NCI-H748 treated with DMSO at 0.1 percent for 48 hours (cell line): ENCODE data around the gene GADD45B.
"Not testable (repeated sequence)": the region's sequence is repeated elsewhere in the genome, so short reads cannot be mapped to it uniquely, and the experiment has no call there.

Experiments used
- DNase-seq: peaks from one replicate; lab custom pipeline; 2025; lab: John Stamatoyannopoulos, UW

Gene GADD45B

DNA sequence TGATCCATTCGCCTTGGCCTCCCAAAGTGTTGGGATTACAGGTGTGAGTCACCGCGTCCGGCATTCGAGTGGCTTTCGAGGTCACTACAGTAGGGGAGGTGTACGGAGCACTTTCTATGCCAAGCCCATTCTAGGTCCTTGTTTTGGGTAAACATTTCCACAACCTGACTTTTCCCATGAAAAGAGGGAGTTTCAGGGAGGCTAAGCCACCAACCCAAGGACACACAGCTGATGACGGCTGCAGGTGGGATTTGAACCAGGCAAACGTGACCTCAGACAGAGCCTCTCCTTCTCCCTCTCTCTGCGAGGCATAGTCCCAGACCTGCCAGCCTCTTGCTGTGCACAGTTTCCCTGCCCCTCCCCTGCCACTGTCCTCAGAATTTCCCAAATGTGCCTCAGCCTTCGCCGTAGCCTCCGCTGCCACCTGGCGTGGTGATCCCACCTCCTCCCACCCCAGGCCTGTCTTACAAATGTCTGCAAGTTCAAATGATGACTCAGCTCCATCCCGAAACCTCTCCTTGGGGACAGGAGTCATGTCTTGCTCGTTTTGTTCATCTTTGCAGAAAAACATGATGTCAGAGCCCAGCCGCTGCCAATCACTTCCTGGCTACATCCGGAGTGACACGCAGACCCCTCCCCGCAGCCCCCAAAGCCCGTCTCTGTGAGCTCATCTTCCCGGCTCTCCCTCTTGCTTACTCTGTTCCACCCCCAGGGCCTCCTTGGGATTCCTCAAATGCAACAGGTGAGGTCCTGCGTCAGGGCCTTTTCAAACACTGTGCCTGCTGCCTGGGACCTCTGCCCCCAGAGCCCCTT lies 6.6 kb upstream of the GADD45B start:
- DNase-seq: no peak

DNA sequence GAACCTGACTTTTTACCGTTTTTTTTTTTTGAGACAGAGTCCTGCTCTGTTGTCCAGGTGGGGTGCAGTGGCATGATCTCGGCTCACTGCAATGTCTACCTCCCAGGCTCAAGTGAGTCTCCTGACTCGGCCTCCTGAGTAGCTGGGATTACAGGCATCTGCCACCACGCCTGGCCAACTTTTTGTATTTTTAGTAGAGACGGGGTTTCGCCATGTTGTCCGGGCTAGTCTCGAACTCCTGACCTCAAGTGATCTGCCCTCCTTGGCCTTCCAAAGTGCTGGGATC lies 6.1 kb upstream of the GADD45B start:
- not testable (repeated sequence) for DNase-seq

DNA sequence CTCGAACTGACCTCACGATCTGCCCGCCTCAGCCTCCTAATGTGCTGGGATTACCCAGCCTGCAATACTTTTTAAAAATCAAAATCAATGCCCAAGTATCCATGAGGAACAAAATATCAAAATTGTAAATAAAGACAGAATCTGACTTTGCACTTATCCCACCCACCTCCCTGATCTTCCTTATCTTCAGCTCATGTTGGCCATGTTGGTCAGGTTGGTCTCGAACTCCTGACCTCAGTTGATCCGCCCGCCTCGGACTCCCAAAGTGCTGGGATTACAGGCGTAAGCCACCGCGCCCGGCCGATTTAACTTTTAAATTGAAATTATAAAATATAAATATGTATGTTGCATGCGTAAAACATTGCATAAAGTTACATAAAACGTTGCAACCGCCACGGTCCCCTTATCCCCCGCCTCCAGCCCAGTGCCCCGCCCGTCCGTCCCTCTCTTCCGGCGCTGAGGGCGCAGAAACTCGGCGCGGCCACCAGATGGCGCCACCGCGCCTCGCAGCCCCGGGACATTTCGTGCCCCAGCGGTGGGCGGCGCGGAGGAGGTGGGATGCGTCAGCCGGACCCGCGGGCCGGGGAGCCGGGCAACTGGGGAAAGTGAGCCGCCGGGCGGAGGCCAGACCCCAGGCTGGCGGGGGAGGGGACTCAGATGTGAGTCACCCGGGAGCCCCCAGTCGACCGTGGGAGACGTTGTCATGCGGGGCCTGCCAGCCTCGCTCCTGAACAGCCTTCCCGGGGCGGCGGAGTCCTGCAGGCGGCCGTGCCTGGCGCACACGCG lies 1.5 kb upstream of the GADD45B start:
- peak; percentile 51 for DNase-seq

DNA sequence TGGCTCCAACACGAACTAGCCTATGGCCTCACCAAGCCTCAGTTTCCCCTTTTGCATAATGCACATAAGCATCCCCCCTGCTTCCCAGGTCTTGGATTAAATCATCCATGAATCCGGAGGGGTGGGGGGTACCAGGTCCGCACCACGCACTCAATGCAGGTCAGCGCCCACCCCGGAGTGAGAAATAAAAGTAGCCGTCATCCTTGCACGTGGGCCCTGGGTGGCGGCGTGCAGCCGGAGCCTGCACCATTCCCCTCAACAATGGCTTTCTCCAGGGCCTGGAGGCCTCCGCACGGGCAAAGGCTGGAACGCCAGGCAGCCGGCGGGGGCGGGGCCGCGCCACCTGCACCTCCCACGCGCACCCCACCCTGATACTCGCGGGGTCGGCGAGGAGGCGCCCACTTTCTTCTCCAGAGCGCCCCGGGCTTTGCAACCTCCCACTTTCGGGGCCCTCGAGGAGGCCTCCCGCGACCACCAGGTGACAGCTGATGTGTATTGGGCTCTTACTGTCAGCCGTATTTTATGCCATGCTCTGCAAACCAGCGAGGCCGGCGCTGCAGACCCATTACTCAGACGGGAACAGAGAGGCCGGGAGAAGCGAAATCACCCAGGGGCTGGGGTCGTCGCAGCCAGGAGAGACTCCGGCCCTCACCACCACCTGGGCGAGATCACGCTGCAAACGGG lies 767 bp upstream of the GADD45B start:
- peak; percentile 47 for DNase-seq

DNA sequence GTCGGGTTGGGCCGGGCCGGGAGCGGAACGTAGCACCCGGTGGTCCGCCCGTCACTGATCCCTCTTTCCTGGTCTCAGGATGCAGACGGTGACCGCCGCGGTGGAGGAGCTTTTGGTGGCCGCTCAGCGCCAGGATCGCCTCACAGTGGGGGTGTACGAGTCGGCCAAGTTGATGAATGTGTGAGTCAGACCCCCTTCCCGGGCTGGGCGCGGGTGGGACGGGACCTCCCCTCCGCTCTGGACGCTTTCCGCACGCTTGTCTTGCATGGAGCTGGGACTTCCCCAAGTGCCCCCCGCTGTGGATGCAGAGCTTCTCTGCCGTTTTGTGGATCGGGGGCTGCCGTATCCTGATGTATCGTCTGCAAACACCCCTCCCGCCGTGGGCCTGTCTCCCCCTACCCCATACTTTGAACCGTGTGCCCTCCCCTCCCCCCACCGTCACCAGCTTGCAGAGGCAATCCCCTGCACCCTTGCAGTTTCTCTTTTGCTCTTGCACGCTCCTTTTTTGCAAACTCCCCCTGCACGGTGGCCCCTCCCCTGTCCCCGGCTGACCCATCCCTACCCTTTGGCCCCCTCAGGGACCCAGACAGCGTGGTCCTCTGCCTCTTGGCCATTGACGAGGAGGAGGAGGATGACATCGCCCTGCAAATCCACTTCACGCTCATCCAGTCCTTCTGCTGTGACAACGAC lies 669 bp downstream of the GADD45B start:
- peak; percentile 6 for DNase-seq

DNA sequence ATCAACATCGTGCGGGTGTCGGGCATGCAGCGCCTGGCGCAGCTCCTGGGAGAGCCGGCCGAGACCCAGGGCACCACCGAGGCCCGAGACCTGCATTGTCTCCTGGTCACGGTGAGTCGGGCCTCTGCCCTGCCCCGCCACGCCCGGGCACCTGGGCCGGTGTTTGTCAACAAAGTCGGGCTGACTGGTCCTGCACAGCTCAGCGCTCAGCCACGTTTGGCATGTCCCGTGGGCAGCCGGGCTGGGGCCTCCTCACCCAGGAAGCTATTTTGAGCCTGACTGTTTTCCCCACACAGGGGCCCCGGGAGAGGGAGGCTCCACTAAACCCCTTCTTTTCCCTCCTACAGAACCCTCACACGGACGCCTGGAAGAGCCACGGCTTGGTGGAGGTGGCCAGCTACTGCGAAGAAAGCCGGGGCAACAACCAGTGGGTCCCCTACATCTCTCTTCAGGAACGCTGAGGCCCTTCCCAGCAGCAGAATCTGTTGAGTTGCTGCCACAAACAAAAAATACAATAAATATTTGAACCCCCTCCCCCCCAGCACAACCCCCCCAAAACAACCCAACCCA lies 1.3 kb downstream of the GADD45B start:
- DNase-seq: no peak

DNA sequence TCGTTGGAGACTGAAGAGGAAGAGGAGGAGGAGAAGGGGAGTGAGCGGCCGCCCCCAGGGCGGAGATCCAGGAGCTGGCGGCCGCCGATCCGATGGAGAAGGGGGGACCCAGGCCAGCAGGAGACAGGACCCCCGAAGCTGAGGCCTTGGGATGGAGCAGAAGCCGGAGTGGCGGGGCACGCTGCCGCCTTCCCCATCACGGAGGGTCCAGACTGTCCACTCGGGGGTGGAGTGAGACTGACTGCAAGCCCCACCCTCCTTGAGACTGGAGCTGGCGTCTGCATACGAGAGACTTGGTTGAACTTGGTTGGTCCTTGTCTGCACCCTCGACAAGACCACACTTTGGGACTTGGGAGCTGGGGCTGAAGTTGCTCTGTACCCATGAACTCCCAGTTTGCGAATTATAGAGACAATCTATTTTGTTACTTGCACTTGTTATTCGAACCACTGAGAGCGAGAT lies 1.8 kb downstream of the GADD45B start:
- DNase-seq: no peak

DNA sequence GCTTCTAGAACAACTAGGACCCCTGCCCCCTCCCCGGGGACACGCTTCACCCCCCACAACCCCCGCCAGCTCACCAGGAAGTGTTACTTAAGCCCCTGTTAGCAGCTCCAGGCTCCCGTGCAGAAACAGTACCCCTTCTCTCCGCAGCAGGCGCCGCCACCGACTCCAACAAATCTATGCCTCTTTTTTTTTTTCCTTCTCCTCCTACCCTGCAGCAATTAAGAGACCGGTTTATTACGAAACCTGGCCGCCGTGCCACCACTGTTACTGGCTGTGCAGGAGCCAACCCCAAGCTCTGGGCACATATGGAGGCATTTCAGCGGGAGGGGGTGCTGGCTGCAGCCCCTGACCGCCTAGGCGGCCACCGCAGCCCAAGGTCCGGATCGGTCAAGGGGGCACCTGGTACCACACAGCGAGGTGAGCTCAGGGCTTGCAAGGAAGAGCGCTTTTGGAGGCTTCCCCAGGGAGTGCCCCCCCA lies 2.4 kb downstream of the GADD45B start:
- peak; percentile 18 for DNase-seq

DNA sequence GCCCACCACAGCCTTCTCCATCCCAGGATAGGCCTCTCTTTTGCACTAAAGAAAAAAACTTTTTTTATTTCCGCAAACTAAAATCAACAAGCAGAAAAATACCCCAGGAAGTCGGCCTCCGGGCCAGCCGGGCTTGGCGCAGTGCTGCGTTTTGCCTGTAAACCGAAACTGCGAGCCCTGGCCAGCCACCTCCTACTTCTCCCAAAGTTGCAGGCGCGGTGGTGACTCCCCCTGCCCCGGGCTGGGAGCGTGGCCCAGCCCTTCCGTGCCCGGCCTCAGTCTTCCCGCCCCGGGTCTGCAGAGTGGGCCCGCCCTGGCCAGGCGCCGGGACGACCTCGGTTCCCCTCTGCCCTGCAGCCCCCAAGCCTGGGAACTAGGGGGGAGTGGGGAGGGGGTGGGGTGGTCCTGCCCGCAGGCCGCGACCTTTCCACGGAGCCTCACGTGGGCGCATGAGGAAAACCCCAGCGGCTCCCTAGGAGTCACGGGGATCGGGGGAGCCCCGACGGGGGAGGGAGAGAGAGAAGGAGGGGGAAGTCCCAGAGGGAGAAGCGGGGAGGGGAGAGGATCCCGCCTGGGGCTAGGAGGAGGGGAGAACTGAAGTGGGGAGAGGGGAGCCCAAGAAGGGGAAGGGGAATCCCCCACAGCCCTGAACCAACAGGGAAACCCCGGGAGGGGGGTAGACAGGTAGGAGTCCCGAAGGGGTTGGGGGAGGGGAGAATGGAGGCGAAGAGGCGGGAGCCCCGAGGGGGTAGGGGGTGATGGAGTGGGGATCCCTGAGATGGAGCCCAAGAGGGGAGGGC lies 3.0 kb downstream of the GADD45B start:
- no peak for DNase-seq

DNA sequence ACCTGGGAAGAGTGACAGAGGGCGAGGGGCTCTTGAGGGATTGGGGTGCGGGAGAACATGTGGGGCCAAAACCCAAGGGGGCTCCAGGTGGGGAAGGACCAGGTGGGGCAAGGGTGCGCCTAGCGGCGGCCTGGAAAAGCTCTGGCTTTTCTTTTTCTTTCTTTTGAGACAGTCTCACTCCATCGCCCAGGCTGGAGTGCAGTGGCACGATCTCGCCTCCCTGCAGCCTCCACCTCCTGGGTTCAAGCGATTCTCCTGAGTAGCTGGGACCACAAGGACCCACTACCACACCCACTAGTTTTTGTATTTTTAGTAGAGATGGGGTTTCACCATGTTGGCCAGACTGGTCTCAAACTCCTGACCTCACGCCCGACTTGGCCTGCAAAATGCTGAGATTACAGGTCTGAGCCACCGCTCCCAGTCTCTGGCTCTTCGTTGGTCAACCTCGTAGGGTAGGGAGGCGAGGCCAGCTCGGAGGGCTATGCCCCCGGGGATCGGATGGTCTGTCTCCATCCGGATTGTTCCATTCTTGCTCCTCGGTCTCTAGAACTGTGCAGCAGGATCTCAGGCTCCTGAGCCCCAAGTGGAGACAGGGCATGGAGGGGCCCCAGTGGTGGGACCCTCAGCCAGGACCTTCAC lies 3.7 kb downstream of the GADD45B start:
- no peak for DNase-seq

DNA sequence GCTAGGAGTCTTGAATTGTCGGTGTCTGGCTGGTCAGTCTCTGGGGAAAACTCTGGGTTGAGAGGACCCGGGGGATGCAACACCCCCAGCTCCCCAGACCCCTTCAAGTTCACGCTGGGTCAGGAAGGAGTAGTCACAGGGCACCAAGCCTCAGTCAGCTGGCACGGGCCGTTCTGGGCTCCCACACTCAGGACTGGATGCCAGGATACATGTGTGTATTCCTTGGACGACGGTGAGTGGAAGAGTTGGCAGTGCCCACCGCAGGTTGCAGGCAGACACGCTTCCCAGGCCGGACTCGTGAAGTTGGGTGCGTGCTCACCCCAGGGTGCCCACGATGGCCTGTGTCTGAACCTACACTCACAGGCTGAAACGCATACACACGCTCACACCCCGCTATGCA lies 5.5 kb downstream of the GADD45B start:
- no peak for DNase-seq

DNA sequence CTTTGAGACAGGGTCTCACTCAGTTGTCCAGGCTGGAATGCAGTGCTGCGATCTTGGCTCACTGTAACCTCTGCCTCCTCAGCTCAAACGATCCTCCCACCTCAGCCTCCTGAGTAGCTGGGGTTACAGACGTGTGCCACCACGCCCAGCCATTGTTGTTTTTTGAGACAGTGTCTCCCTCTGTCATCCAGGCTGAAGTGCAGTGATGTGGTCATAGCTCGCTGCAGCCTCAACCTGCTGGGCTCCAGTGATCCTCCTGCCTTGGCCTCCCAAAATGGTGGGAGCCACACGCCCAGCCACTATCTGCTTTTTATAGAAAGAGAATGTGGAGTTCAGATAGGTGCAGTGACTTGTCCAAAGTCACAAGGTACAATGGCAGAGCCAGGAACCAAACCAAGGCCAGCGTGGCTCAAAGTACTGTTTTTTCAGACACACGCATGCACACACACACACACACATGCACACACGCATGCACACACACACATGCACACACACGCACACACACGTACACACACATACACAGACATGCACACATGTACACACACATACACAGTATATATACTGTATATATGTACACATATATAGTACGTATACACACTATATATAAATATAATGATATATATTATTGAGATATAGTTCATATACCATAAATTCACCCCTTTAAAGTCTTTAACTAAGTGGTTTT lies 6.6 kb downstream of the GADD45B start:
- no peak for DNase-seq

DNA sequence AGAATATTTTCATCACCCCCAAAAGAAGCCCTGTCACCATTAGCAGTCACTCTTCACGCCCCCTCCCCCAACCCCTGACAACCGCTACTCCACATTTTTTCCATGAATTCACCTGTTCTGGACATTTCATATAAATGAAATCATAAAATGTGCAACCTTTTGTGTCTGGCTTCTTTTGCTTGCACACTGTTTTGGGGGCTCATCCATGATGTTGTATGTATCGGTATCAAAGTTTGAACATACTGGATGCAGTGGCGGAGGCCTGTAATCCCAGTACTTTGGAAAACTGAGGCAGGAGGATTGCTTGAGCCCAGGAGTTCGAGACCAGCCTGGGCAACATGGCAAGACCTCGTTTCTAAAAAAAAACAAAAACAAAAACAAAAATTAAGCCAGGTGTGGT lies 7.2 kb downstream of the GADD45B start:
- no peak for DNase-seq

DNA sequence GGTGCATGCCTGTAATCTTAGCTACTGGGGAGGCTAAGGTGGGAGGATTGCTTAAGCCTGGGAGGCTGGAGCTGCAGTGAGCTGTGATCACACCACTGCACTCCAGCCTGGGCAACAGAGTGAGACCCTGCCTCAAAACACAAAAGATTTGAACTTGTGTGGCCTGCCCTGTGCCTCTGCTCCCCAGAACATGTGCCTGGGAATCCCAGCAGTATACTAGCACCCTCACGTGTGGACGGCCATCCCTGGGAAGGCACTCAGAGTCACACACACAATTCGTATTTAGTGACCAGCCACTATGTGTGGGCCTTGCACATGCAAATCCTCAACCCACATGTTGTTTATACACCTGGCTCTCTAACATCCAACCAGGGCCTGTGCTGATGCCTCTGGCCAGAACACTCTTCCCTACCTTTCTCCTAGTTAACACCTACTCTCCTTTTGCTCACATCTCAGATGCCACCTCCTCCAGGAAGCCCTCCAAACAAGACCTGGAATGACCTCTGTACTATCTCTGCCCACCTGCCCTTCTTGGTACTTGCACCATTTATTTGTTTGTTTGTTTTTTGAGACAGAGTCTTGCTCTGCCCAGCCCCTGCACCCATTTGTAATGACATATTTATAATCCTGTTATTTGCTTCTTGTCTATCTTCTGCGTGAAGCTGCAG lies 7.7 kb downstream of the GADD45B start:
- DNase-seq: no peak

DNA sequence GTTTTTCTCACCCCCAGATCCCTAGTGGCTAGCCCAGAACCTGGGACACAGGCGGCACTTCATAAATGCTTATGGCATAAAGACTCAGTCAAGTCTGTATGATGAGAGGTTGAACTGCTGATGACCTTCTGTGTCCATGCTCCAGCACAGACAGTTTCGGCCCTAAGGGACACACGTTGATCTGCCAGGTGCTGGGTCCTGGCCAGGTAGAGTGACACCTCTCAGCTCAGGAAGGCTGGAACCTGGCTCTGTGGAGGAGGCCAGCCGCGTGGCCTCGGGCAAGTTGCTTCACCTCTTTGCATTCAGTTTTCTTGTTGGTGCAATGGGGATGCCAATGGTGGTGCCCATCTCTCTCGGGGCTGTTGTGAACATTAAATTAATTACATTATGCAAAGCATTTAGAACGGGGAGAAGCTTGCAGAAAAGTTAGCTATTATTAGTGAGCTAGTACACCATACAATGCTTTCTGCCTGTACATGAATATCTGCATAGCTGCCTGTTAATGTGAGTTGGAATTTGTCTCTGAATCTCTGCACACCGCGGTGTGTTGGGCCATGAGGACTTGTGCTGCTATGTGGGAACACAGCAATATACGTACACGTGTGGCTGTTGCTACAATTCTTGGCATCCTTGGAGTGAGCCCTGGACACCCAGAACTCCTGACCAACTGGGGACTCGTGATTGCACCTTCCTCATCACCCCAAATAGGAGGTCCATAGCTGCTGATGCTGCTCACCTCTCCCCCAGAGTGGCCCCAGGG lies 8.4 kb downstream of the GADD45B start:
- no peak for DNase-seq

DNA sequence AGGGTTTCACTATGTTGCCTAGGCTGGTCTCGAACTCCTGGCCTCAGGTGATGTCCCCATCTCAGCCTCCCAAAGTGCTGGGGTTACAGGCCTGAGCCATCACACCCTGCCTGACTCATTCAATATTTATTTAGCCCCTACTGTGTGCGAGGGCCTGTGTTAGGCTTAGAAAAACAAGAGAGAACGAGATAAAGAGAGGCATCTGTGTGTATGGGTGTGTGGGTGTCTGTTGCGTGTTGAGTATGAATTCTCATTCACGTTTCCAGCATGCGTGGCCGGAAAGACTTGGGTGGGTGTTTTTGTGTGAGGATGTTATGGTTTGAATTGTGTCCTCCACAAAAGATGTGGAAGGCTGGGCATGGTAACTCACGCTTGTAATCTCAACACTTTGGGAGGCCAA lies 9.5 kb downstream of the GADD45B start:
- no peak for DNase-seq

DNA sequence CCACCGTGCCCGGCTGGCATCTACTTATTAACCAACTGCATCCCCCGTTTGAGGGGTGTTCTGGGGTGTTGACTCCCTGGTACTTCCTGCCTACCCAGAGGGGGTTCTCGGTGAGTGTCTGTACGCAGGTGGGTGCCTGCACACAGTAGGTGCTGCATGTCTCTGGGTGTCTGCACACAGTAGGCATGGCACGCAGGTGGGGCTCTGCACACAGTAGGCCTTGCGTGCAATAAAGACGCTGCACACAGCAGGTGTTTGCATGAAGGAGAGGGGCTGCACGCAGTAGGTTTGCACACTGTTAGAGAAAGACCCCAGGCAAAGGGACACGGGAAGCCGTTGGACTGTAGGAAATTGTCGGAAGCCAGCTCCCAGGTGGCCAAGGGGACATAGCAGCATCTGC lies 11.2 kb downstream of the GADD45B start:
- DNase-seq: no peak

DNA sequence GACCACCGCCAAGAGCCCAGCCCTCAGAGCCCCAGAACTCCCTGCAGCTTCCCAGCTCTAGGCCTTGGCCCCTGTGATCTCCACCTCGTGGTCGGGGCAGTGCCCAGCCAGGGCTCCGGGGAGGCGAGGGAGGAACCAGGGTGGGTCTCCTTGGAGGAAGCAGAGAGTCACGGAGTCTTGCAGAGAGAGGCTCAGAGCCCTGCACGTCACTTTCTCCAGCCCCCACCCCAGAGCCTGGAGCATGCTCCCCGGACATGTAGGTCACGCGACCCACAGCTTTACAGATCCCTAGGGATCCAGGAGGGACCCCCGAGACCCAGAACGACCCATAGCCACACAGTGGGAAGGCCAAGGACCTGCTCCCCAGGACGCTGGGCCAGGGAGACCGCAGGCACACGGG lies 11.9 kb downstream of the GADD45B start:
- DNase-seq: no peak
